GM12864 (cell line): ENCODE data around the gene SLC23A2.

Source experiments
- DNase-seq: peaks from one replicate; pipeline ENCODE4 v3.0.0-alpha.2; 2011; ENCODE audit warnings: low read depth
- H3K4me3 ChIP-seq: 2 replicates; pipeline ENCODE4 v1.5.1; 2011; ENCODE audit warnings: mild to moderate bottlenecking, low read depth, low read length, control low read depth
- CTCF ChIP-seq: IDR thresholded peaks from 2 replicates; pipeline ENCODE4 v1.5.1; 2011; ENCODE audit warnings: low read depth, mild to moderate bottlenecking, moderate library complexity, low read length, control low read depth, inconsistent platforms; ENCODE audit errors: missing control alignments

SLC23A2 gene

DNA sequence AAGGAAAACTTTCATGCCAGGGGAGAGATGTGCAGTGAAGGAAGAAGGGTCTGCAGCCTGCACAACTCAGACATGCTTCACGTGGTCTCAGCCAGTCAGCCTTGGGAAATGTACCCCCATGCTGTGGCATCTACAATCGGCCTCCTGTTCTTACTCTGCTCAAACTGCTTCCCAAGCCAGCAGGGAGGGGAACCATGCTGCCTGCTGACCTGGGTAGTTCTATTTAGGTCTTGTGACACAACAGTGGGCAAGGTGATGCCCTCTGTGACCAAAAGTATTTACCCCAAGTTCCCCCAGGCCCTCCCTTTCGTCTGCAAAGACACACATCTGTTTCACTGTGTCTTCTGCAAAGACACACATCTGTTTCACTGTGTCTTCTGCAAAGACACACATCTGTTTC is 106.9 kb downstream of the SLC23A2 start:
- no peak overlapping the region for H3K4me3 ChIP-seq
- no peak for DNase-seq
- TF ChIP-seq CTCF = no peak

DNA sequence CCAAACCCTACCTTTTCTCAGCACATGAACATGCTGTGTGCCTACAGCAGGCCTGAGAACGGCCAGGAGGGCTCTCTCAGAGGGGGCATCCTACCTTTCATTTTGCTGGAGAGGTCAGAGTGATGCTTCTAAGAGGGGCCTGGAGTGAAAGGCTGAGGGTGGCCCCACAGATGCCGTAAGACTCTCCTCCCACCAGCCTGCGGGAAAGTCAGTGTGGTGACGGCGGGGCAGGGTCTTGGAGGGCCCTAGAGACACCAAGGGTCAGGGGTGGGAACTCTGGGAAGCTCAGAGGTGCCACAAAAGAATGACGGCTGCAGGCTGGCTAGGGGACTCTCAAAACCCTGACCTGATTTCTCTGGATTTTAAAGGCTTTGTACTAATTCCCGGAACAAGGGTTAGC is 107.6 kb downstream of the SLC23A2 start:
- DNase-seq = no peak
- TF ChIP-seq CTCF = no peak
- no peak overlapping the region for H3K4me3 ChIP-seq

DNA sequence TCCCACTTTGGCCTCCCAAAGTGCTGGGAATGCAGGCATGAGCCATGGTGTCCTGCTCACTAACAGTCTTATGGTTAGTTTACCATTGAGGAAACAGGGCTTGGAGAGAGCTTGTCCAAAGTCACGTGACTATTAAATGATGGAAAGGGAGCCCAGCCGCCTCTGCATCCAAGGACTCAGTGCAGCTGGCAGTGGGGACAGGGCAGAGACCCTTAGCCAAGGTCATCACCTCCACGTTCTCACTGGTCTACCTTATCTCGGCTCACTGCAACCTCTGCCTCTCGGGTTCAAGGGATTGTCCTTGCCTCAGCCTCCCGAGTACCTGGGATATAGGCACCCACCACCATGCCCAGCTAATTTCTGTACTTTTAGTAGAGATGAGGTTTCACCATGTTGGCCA is 109.3 kb downstream of the SLC23A2 start:
- DNase-seq = no peak
- TF ChIP-seq CTCF = no peak
- no peak overlapping the region for H3K4me3 ChIP-seq

DNA sequence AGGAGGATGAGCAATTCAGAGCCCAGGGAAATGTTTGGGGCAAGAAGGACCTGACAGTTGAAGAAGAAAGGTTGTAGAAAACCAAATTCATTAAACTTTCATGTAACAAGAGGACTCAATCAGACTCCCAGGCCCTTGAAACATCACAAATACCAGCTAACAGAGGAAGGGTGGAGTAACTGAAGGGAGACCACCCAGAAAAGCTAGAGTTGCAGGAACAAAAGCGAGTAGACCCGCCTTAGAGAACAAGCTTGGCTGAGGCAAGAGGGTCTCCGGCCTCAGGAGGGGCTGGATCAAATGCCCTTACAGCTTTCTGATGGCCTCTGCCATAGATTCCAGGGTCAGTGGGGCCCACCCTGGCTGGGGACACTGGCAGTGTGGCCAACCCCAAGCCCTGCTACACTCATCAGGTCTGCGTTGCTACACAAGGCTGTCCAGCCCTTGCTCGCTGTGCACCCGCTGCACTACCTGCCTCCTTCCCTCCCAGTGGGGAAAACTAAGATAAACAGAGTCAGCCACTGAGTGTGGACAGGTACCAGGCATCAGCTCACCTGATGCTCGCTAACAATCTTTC is 110.0 kb downstream of the SLC23A2 start:
- TF ChIP-seq CTCF = no peak
- no peak for DNase-seq
- no peak overlapping the region for H3K4me3 ChIP-seq

GRCh38 chr20:4889446-4889845 is 111.9 kb downstream of the SLC23A2 start:
- no peak for DNase-seq
- TF ChIP-seq CTCF = no peak
- no peak overlapping the region for H3K4me3 ChIP-seq

GRCh38 chr20:4887586-4887985 is 113.7 kb downstream of the SLC23A2 start:
- H3K4me3 ChIP-seq = no peak overlapping the region
- DNase-seq = no peak
- TF ChIP-seq CTCF = no peak

DNA sequence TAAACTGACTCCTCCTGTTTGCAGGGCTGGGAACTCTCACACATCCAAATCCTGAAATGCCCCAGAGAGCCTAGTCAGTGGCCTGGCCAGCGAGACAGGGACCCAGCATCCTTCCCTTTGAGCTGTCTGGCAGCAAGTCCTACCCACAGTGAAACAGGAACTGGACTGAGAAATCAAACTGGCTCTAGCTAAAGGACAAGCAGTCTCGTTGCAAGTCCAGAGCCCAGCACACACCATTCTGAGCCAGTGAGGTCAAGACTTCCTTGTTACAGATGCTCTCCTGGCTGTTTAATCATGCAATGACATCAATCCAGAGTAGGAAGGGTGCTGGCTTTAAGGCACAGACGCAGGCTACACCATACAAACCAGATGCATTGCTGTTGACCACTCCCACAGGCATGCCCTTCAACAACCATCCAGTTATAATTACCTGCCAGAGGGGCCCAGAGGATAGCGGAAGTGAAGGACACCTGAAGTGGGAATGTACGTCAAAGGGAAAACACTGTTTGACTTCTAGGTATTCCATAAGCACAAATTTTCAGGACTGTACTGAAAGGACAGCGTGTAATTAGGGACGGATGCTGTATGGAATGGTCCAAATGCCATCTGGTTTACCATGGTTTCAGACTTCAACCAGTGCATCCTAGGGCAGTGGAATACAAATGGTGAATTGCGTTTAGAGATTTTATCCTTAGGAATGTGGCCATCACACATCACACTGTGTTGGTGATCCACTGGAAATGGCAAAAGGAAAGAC is 114.4 kb downstream of the SLC23A2 start:
- DNase-seq = no peak
- no peak overlapping the region for H3K4me3 ChIP-seq
- TF ChIP-seq CTCF = no peak
